ENCODE results near the gene EPHA2.
"Not testable (repeated sequence)": the region's sequence is repeated elsewhere in the genome, so short reads cannot be mapped to it uniquely, and the experiment has no call there.

Gene EPHA2

DNA sequence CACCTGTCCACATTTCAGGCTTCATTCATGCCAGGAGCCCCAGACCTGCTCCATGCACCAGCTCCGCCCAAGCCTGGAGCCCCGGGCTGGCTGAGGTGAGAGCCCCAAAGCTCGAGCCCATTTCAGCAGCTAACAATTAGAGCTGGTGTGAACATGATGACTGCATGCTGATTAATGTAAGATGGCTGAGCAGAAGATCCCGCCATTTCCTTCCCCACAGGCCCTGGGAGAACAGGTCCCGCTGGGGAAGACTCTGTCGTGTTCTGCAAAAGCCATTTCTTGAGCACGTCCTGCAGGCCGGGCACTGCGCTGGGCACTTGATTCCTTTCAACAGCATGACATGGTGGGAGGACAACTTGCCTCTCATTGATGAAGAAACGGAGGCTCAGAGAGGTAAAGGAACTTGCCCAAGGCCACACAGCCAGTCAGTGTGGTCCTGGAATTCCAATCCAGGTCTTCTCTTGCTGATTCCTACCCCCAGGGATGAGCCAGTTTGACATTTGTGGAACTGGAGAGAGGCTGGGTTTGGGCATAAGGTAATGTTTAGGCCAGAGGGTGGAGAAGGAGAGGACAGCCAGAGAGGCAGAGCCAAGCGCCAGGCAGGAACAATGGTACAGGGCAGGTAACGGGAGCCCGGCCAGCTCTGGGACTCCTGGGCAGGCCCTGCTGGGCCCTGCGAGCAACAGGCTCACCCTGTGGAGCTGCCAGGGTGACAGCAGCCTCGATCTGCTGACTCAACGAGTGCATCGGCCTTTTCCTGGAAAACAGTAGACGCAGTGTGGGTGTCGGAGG lies 28.1 kb upstream of the EPHA2 start:
- DNase-seq (ENCODE audit: low spot score): no peak

DNA sequence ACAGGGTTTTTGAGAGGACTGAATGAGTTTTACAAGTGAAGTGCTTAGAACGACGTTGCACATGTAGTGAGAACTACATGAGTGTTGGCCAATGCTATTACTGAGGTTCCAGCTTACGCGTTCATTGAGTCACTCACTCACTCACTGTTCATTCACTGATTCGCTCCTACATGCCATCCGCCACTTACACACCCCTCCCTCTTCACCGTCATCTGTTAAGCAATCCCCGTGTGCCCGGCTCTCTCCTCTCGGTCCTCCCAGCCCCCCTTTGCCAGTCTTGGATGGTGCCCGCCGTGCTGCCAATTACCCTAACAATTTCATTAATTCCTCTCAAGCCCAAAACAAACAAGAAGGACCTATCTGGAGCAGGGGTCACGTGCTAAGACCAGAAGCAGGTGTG lies 27.3 kb upstream of the EPHA2 start:
- DNase-seq (ENCODE audit: low spot score): no peak

DNA sequence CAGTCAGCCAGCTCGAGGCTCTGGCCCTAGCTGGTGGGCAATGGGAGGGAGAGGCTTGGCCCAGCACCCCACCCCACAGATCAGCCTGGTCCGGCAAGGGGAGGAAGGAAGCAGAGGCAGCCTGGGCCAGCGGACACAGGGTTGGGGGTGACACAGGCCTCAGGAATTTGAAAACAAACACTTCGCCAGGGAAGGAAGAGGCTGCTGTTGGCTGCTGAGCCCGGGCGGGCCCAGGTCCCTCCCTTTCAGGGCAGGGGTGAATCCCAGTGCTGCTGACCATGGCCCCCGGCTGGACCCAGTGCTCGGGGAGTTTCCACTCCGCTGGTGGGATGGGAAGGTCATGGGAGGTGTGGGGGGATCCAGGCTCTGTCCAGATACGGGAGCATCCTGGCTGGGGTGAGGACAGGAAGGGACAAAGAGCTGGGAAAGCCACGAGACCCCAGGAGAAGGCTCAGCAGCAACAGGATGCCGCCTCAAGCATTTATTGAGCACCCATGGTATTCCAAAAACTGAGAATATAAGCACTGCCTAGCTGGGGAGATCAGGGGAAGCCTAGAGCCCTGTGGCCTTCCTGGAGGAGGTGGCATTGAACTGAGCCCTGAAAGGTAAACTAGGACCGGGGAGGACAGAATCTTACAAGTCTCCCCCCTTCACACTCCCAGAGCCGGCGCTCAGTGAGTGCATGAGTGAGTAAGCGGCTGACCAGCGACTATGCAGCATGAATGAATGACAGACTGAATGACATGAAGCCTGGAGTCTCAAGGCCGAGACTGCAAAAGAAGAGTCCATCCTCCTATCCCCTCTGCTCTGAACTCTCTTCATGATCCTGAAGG lies 26.2 kb upstream of the EPHA2 start:
- DNase-seq (ENCODE audit: low spot score): peak; percentile 93

DNA sequence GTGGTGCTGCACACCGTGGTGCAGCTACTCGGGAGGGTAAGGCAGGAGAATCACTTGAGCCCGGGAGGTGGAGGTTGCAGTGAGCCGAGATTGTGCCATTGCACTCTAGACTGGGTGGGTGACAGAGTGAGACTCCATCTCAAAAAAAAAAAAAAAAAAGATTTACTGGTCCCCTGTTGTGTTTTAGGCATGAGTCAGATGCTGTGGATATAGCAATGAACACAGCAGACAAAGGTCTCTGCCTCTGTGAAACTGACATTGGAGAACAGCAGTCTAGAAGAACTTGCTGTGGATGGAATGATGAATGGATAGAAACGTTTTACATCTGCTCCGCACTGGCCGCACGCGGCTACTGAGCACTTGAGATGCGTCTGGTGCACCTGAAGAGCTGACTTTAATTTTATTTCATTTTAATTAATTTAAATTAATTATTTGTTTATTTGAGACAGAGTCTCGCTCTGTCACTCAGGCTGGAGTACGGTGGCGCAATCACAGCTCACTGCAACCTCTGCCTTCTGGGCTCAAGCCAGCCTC lies 24.5 kb upstream of the EPHA2 start:
- peak; percentile 50 for DNase-seq (ENCODE audit: low spot score)

DNA sequence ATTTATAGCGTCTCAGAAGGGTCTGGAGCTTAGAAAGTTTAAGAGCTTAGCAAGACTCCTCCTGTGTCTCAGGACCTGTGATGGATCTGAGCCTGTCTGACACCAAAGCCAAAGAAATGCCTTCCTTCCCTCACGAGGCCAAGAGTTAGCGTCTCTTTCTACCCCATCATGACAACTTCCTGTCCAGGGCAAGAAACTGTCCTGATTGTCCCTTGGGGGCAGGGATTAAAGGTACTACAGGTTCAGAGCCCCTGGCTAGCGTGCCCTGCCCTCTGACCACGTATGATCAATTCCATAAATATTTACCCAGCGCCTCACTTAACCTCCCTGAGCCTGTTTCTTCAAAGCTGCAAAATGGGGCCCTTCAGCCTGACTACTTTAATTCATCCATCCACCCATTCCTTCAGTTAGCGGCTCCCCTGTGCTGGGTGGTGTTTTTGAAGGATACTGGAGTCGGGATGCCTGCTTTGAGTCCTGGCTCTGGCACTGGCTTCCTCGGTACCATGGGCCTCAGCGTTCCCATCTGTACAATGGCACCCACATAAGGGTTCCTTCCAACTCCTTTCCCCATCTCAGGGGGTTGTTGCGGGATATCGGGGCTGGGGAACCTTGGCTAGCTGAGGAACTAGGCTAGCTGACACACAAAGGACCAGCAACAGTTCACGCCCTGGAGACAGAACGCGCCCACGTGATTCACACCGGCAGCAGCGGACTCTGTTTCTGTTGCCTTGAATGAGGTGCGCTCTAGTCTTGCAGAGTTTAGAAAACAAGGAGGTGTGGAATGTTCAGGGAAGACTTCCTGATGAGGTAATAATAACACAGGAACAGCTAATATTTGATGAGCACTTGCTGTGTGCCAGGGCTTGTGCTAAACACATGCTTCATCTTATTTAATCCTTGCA lies 23.0 kb upstream of the EPHA2 start:
- DNase-seq (ENCODE audit: low spot score): no peak

DNA sequence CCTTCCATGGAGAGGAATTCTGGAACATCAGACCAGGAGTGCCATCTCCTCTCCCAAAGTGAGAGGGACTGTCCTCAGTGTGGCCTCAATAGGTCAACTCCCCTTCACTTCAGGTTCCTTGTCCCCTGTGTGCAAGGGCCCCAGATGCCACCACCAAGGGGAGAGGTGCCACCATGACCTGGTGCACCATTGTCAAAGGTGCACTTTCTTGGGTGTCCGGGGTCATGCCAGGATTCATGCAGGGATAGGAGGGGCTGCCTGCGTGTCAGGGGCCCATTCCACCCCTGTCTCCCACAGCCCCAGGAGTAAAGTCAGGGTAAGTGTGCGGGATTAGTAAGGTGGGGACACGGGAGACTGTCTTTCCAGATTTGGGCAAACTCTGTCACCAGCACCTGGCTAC lies 21.4 kb upstream of the EPHA2 start:
- DNase-seq (ENCODE audit: low spot score): no peak

DNA sequence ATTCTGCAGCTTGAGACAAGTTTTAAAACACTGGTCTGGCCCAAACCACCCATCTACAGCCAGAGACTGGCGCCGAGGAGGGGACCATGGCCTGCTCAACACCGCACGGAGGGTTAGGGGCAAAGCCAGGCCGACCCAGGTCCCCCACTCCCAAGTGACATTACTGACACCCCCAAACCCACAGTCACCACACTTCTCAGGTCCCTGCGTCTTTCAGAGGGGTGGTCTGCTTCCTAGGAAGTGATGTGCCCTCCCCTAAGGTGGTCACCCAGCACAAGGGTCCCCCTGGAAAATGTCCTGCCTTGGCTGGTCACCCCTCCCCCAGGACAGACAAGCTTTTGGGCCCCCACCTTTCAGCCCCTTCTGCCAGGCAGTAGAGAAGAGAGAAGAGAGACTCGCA lies 20.8 kb upstream of the EPHA2 start:
- DNase-seq (ENCODE audit: low spot score): no peak

DNA sequence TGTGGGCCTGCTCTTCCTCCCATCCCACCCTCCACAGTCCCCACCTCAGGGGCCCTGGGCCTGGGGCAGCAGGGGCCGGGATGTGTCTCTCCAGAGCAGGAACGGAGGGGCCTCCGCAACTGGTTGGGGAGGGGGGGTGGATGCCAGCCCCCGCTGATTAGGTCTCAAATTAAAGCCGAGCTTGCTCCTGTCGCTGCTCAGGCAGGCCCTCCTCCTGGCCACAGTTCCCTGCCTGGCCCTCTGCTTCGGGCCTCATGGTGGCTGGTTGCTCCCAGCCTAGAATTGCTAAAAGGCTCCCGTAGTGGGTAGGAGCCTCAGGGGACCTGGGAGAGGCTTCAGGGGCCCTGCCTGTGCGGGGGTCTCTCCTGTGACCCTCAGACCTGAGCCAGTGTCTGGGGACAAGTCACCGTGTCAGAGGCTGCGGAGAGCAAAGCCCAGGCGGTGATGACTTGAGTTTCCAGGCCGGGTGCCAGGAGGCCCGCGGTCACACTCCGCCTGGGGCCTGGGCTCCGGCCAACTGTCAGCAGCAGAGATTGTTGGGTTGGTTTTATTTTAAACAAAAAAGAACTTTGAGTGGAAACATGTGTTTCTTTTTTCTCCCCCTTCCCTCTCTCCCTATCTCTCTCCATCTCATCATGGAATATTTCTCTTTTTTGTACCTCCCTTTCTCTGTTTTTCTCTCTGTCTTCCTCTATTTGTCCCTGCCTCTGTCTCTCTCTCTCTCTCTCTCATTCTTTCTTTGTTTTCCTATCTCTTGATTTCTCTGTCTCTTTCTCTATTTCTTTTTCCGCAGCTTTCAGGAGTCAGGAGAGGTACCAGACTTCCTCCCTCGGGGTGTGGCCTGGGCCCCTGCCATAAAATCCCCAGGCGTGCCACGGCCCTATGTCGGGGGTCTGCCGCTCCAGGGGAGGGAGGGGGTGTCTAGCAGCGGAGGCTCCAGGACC lies 20.0 kb upstream of the EPHA2 start:
- peak; percentile 91 for DNase-seq (ENCODE audit: low spot score)

DNA sequence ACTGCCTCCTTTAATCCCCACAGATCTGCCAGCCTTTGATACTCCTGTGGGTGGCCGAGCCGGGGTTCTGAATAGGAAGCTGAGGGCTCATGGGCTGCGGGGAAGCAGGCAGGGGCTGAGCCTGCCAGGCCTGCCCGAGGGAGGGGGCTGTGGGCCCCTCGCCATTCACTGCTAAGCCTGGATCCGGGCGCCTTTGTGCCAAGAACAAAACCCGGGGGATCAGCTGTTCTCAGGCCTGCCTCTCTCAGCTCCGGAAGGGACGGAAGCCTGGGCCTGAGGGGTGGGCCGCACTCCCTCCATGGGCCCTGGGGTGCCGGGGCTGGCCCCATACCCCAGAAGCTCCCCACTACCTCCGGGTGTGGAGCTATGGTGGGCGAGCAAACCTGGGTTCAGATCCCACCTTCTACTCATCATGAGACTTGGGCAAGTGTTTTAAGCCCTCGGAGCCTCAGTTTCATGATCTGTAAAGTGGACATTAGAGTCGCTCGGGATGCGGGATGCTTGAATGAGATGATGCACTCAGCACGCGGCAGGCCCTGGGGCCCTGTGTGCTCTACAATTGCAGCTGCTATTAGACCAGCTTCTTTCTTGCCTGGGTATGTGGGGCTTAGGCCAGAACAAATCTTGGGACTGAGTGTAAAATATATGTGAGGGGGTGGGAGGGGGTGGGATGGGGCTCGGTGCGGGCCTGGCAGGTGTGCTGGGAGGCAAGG lies 19.2 kb upstream of the EPHA2 start:
- no peak for DNase-seq (ENCODE audit: low spot score)

DNA sequence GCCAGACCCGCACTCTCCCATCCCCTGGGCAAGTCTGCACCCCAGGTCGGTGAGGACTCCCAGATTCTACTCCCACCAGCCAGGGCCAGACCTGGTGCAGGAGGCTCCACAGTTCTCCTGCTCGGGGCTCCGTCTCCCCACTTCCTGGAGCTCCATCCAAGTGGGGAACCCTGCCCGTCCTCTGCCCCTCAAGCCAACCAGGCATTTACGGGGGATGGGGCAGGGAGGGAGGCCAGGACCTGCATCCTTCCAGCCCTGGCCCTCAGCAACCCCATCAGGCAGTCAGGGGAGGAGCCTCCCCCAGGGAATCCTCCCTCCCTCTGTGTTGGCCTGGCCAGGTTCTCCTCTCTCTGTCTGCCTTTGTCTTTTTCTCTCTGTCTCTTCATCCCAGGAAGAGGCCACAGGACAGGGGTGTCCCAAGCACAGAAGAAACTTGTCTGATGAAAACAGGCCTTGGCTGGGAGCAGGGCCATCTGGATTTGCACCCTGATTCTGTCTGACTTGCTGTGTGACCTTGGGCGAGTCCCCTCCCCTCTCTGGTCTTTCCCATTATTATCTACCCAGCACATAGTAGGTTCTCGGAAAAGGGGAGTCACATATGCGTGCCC lies 18.5 kb upstream of the EPHA2 start:
- no peak for DNase-seq (ENCODE audit: low spot score)

DNA sequence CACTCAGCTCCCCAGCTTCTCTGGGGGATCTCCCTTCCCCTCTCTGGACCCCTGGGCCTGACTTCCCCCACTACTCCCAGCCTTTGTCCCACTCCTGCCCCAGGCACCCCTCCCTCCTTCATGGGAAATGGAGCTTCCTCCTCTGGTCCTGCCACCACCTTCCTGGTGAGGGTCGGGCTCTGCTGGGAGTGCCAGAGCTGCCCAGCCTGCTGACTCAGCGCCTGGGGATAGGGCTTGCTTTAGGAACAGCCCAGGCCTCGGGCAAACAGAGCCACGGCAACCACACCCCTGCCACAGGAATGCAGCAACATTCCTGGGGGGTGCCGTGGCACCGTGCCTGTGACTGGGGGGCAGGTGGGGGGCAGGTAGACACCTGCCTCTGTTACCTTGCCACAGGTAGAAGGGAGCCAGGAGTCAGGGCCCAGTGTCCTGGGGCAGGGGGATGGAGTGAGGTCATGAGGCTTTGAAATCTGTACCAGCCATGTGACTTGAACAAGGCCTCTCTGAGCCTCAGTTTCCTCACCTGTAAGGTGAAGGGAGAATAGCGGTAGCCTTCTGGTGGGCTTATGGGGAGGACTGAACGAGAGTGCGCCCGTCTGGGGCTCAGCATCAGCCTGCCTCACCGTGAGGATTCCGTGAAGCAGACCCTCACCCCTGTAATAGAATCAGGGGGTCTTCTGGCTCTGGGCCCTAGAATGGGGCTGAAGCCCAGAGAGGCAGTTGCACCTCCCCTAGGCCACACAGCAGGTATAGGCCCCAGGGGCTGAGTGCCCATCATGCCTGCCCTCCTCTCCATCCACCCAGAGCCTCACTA lies 17.8 kb upstream of the EPHA2 start:
- DNase-seq (ENCODE audit: low spot score): peak; percentile 82

DNA sequence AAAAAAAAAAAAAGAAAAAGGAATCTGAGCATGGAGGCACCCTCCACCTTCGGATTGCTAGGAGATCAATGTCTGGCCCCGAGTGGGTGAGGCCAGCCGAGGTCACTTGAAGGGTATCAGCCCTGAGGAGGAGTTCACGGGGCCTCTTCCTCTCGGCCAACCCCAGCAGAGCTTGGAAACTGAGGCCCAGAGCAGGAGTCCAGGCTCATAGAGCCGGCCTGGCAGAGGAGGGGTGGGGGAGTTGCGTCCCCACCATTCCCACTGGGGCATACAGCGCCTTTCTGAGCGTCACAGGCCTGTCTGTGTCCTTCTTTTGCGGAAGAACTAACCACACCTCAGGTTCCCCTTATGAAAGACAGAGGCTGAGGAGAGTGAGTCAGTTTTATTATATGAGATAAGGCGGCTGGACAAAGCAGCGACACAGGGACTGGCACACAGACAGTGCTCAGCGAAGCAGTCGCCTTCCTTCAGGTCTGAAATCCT lies 17.1 kb upstream of the EPHA2 start:
- DNase-seq (ENCODE audit: low spot score): peak; percentile 31

DNA sequence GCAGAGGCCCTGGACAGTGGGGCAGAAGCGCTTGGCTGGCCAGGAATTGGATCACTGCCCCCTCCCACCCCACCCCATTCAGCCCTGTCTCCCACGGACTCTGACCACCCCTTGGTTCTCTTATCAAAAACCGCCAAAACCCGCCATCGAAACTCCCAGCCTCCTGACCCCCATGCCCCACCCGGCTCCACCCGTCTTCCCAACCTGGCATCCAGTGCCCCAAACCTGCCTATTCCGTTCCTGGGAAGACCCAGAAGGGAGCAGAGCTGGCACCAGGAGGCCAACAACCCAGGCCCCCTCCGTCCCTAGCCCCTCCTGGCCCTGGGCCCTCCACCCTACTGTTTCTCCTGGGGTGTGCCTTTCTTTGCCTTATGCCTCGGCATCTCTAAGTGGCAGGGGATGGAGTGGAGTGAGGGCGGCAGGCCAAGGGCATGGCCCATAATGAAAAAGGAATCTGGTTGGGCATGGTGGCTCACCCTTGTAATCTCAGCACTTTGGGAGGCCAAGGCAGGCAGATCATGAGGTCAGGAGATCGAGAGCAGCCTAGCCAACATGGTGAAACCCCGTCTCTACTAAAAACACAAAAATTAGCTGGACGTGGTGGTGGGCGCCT lies 16.5 kb upstream of the EPHA2 start:
- DNase-seq (ENCODE audit: low spot score): no peak

DNA sequence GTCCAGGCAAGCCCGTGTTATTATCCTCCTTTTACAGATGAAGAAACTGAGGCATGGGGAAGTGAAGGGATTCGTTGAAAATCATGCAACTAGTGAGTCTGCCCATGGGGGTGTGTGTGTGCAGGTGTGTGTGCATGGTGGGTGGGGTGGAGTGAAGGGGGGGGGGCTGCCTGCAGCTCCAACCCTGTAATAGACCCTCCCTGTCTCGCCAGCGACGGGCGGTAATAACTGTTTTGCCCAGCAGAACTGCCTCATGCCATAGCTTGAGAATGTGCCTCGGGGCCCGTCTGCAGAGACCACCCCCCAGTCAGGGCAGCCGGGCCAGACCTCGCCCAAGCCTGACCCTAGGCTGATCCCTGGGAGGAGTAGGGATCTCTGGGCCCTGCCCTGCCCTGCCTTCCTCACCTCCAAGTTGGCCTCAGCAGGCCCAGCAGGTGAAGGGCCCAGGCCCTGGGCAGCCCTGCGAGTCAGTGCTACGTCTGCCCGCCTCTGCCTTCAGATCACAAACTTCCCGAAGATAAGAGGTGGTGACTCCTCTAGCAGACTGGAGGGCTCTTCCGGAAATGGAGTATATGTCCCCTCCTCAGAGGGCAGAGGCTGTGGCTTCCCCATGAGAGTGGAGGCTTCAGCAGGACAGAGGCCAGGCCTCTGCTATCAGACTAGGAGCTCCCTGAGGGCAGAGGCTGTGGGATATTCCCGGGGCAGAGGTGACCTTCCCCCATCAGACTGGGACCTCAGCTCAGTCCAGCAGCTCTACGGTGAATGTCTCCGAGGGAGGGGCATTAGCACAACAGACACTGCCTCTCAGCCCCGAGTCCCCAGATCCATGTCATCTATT lies 15.7 kb upstream of the EPHA2 start:
- no peak for DNase-seq (ENCODE audit: low spot score)

DNA sequence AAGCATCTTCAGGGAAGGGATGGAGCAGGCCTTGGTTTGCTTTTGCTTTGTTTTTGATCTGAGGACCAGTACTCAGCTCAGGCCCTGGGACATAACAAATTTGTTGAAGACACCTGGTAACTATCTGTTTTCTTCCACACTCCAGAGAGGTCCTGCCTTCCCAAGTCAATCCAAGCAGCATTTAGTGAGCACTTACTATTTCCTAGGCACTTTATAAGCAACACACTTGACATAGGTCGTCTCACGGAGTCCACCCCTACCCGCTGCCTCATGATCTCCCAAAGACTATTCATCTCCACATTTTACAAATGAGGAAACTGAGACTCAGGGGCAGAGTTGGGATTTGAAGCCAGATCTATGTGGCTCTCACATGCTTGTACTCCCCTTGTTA lies 14.4 kb upstream of the EPHA2 start:
- DNase-seq (ENCODE audit: low spot score): no peak

DNA sequence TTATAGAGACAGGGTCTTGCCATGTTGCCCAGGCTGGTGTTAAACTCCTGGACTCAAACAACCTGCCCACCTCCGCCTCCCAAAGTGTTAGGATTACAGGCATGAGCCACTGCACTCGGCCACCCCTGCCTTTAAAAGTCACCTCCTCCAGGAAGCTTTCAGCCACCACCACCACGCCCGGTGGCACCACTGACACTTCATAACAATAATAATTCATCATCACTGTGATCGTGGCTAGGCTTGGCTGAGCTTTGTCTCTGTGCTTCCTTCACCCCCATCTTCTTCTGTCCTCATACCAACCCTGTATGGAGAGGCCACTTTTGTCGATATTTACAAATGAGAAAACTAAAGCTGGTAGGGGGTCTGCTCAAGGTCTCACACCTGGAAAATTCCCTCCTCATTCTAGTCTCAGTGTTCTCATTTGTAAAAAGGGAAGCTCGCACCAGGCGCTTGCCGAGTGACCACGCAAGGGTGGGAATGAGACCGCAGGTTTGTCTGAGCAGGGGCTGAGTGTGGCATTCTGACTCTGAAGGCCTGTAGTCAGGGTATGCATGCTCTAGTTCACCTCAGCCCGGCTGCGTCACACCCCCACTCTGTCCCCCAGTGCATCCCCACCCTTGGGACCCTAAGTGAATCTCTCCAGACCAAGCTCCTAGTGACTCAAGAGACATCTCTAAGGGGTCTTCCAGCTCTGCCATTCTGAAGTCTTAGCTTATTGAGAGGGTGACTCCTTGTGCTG lies 12.9 kb upstream of the EPHA2 start:
- DNase-seq (ENCODE audit: low spot score): no peak

DNA sequence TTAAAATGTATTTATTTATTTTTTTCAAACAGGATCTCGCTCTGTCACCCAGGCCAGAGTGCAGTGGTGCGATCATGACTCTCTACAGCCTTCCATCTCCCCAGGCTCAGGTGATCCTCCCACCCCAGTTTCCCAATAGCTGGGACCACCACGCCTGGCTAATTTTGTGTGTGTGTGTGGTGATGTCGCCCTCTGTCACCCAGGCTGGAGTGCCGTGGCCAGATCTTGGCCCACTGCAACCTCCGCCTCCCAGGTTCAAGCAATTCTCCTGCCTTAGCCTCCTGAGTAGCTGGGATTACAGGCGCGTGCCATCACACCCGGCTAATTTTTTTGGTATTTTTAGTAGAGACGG lies 12.3 kb upstream of the EPHA2 start:
- not testable (repeated sequence) for DNase-seq (ENCODE audit: low spot score)
